Glutamatergic neuron (in vitro differentiated cells): Measurements from ENCODE around the gene MAST4. TPM values are rescaled to one million over a fixed set of nuclear protein-coding genes. Genes with fewer than 3 reads are reported as not detected.

Source experiments
- DNase-seq: peaks from one replicate; pipeline ENCODE4 v3.0.0; 2022
- H3K27ac Mint-ChIP-seq: one replicate; pipeline ENCODE4 v1.8.0; 2020; ENCODE audit warnings: mild to moderate bottlenecking, mixed read lengths, inconsistent platforms; ENCODE audit not compliant: unreplicated experiment
- H3K27me3 Mint-ChIP-seq: one replicate; pipeline ENCODE4 v1.8.0; 2020; ENCODE audit warnings: mild to moderate bottlenecking, moderate library complexity, mixed read lengths, inconsistent platforms; ENCODE audit not compliant: unreplicated experiment
- H3K36me3 Mint-ChIP-seq: one replicate; pipeline ENCODE4 v1.8.0; 2020; ENCODE audit warnings: mild to moderate bottlenecking, mixed read lengths, inconsistent platforms; ENCODE audit not compliant: unreplicated experiment
- H3K4me1 Mint-ChIP-seq: one replicate; pipeline ENCODE4 v1.8.0; 2020; ENCODE audit warnings: mild to moderate bottlenecking, low read depth, mixed read lengths, inconsistent platforms; ENCODE audit not compliant: unreplicated experiment
- H3K4me3 Mint-ChIP-seq: one replicate; pipeline ENCODE4 v1.8.0; 2020; ENCODE audit warnings: mild to moderate bottlenecking, mixed read lengths, inconsistent platforms; ENCODE audit not compliant: unreplicated experiment
- H3K9me3 Mint-ChIP-seq: one replicate; pipeline ENCODE4 v1.8.0; 2020; ENCODE audit warnings: mild to moderate bottlenecking, moderate library complexity, mixed read lengths, inconsistent platforms; ENCODE audit not compliant: unreplicated experiment
- CTCF ChIP-seq: fragments of 200-600 bp; sonication (generic); IDR thresholded peaks from one replicate; pipeline ENCODE4 v1.5.0; 2021; ENCODE audit not compliant: partially characterized antibody, unreplicated experiment
- total RNA-seq: library from RNA; stranded (reverse); fragmentation: NEBNext Ultra II Directional; extraction: Animal tissue kit (Norgen Biotek cat#: 25700); gene quantifications from one replicate; pipeline ENCODE4 v1.2.1, GENCODE V29; 2021; ENCODE audit not compliant: unreplicated experiment

Gene MAST4
- total RNA-seq, 1 donor from 2014 or later = 11.5 TPM

- no peak for DNase-seq
- no peak overlapping the region for H3K27ac Mint-ChIP-seq
- H3K36me3 Mint-ChIP-seq = no peaks in the 10 kb centered on the region
- no peaks in the 10 kb centered on the region for H3K9me3 Mint-ChIP-seq
- H3K4me3 Mint-ChIP-seq = no peak overlapping the region
- no peaks in the 10 kb centered on the region for H3K27me3 Mint-ChIP-seq
- TF ChIP-seq CTCF = no peak
- peaks cover 27% of the 10 kb centered on the region for H3K4me1 Mint-ChIP-seq
These were observed 124.6 kb downstream of the MAST4 start for GRCh38 chr5:66720780-66721179.

- no peaks in the 10 kb centered on the region for H3K36me3 Mint-ChIP-seq
- no peak for DNase-seq
- TF ChIP-seq CTCF = no peak
- peaks cover 4% of the 10 kb centered on the region for H3K27me3 Mint-ChIP-seq
- H3K4me1 Mint-ChIP-seq = peaks cover 20% of the 10 kb centered on the region
- H3K4me3 Mint-ChIP-seq = no peak overlapping the region
- H3K27ac Mint-ChIP-seq = no peak overlapping the region
- H3K9me3 Mint-ChIP-seq = no peaks in the 10 kb centered on the region
These were observed 126.5 kb downstream of the MAST4 start for GRCh38 chr5:66722686-66723085.

DNA sequence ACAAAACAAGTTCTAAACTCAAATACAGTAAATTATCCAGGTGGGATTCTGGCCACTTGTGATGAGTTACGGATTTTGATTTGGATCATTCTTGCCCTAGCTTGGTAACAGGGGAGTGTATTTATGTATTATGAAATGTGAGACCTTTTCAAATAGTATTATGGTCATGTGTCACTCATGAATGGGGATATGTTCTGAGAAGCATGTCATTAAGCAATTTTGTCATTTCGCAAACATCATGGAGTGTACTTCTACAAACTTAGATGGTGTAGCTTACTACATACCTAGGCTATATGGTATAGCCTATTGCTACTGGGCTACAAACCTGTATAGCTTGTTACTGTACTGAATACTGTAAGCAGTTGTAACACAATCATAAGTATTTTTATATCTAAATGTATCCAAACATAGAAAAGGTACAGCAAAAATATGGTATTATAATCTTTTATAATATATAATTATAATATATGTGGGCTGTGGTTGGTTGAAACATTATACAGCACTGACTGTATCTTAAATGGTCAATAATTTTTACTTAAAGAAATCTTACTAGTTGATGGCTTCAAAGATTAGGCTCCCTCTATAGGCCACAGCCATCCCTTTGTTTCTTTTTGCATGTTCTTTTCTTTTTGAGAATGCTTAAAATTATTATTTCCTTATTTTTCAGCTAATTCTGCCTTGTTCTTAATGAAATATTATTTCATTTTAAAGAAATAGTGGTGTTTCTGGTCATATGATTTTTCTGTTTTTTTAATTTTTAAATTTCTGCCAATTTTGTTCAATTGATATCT is 128.4 kb downstream of the MAST4 start:
- Mint-ChIP-seq H3K27ac (no peak overlapping the region), H3K36me3 (no peaks in the 10 kb centered on the region), H3K4me3 (no peak overlapping the region), H3K9me3 (no peaks in the 10 kb centered on the region), H3K27me3 (peaks cover 4% of the 10 kb centered on the region), H3K4me1 (peaks cover 10% of the 10 kb centered on the region)
- no peak for TF ChIP-seq CTCF
- no peak for DNase-seq

GRCh38 chr5:66727630-66728029 is 131.4 kb downstream of the MAST4 start:
- Mint-ChIP-seq H3K9me3 (no peaks in the 10 kb centered on the region), H3K4me1 (no peaks in the 10 kb centered on the region), H3K4me3 (no peak overlapping the region), H3K27me3 (peaks cover 4% of the 10 kb centered on the region), H3K36me3 (no peaks in the 10 kb centered on the region), H3K27ac (no peak overlapping the region)
- no peak for DNase-seq
- TF ChIP-seq CTCF = no peak

DNA sequence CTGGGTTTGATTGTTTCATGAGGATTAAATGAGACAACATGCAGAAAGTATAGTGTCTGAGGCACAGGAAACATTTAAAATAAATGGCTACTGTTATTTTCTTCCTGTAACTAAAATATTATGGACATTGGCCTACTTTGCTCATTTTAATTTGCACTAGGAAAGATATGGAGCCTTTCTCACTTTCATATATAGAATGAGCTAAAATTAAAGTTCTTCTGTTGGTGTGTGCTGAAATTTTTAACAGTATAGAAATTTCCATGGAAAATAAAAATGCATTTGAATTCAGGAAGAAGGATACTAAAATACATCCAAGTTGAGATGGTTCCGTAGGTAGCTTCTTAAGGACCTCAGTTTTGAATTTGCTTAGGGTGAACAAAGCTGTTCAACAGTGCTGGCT is 131.9 kb downstream of the MAST4 start:
- H3K4me1 Mint-ChIP-seq = no peaks in the 10 kb centered on the region
- no peak for TF ChIP-seq CTCF
- no peaks in the 10 kb centered on the region for H3K9me3 Mint-ChIP-seq
- DNase-seq = no peak
- peaks cover 7% of the 10 kb centered on the region for H3K27me3 Mint-ChIP-seq
- H3K27ac Mint-ChIP-seq = no peak overlapping the region
- H3K4me3 Mint-ChIP-seq = no peak overlapping the region
- H3K36me3 Mint-ChIP-seq = no peaks in the 10 kb centered on the region
